Inferior parietal cortex (tissue), 1 donor: ENCODE results near the gene SLC6A13.
A peak's percentile ranks its signal among the peaks of the same experiment; 100 is the strongest.
"Not testable (repeated sequence)": the region's sequence is repeated elsewhere in the genome, so short reads cannot be mapped to it uniquely, and the experiment has no call there.

Experiments used
- DNase-seq: peaks from one replicate; pipeline ENCODE4 v3.0.0-alpha.2; 2016; ENCODE audit errors: extremely low spot score

The SLC6A13 gene

DNA sequence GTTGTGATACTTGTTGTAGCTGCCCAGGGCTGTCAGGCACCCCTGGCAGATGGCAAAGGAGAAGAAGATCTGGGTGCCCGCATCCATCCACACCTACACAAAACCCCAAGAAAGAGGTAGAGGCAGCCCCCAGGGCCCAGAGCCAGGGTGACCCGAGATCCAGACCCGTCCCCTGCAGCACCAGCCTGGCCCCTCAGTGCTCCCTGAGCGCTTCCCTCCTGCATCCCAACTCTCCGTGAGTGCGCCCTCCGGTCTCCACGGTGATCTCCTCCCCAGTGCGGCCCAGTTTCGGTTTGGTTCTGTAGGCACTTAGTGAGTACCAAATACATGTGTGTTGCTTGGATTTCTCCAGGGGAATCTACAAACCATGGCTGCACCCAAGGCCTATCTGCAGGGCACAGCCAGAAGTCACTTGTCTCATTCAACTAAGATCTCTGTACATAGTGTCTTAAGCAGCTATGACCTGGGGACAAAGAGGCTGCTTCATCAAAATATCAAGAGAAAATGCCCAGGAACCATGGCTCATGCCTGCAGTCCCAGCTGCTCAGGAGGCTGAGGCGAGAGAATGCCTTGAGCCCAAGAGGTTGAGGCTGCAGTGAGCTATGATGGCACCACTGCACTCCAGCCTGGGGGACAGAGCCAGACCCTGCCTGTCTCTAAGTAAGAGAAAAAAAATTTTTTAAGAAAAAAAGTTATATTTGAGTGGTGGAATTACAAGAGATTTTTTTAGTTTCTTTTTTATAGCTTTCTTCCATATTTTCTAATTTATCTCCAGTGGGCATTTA is 64.5 kb downstream of the SLC6A13 start:
- DNase-seq: no peak

DNA sequence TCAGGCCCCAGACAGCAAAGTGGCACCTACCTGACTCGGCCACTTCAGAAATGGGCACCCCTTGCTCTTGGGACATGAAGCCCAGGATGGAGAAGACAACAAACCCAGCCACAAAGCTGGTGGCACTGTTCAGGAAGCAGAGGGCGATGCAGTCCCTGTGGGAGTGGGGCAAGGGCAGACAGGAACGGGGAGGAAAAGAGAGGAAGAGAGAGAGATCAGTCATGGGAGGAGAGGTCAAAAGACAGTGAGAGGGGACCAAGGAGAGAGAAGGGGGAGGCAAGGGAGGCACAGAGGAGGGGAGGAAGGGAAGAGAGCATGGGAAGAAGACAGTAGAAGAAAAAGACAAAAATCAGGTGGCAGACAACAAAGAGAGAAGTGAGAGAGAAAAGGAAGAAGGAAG is 65.3 kb downstream of the SLC6A13 start:
- no peak for DNase-seq

DNA sequence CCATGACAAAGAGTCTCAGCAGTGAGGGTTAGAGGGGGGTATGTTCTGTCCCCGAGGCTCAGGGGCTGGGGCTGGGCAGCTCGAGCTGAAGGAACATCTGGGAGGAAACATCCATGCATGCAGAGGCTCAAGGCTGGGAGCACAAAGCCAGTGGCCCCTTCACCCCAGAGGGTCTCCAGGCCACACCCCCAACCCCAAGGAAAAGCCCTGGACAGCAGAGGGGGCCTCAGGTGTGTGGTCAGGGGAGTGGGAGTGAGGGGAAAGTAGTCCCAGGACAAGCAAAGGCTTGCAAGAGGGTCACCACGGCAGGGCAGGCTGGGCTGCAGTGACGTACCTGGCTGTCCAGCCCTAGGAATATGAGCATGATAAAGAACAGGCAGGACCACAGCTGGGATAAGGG is 66.2 kb downstream of the SLC6A13 start:
- DNase-seq: no peak

DNA sequence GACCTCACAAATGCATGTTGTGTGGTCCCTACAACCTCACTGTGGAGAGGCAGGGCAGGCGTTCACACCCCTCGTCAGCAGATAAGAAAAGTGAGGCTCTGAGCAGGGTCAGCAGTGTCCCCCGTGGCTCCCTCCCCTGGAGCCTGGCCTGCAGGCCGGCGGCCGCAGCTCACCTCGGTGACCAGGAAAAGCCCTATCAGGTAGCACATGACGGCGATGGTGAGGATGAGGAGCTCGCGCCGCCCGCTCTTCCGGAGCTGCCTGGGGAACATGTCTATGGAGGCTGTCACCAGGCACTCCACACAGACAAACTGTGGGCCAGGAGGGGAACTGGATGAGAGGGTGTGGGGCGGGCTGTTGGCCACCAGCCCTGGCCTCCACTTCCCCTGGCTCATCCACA is 66.7 kb downstream of the SLC6A13 start:
- DNase-seq: no peak

DNA sequence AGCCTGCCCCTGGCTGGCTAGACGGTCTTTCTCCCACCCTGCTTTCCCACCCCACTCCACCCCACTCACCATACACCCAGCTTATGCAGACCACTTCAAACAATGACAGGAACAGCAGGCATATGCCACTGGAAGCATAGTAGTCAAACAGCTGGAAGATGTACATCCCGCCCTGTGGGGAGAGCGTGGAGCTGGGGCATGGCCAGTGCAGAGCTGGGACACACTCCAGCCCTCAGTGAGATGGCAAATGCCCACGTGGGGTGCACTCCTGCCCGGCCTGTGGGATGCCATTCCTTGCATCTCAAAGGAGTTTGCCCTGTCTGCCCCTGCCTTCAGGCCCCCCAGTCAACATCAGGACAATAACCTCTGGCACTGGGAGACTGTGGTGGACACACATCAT is 67.5 kb downstream of the SLC6A13 start:
- no peak for DNase-seq

DNA sequence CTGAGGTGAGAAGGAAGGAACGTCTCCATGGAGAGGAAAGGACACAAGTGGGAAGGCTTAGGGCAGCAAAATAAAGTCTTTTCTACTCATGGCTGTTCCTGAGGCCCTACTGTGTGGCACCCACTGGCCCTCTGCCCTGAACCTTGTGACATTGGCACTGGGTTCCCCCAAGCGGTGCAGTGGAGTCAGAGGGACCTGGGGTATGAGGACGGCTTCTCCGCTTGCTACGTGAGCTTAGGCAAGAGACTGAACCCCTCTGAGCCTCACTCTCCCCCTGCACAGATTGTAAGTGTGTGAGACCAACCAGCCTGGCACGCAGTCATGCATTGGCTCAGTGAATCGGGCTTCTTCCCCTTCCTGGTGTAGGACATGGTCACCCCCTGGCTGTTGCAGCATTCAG is 68.4 kb downstream of the SLC6A13 start:
- no peak for DNase-seq

DNA sequence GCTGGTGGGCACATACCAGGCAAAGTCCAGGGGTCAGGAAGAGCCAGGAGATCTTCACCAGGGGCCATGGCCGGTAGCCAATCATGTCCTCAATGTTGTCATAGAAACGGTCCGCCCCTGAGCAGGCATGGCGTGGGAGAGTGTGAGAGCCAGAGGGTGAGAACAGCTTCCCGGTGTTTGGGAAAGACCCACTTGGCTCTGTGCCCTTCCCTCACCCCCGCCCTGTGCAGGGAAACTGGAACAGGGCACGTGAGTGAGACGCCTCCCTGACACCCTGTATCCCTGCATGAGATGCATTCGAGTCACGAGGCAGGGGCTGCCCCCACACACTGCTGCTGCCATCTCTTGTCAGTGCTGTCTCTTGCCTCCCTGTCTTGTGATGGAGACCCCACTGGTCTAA is 69.4 kb downstream of the SLC6A13 start:
- no peak for DNase-seq

DNA sequence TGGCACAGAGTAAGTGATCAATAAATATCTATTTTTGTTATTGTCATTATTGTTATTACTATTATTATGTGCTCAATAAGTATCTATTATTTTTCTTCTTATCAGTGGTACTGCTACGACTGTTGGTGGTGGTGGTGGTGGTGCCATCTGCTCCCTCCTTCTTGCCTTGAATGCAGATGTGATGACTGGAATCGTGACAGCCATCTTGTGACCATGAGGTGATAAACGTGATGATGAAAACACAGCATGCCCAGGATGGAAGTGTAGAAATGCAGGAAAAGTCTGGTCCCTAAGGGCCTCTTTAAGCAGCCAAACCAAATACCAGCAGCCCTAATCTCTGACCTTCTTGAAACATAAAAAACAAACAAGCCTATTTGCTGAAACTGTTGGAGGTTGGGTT is 71.1 kb downstream of the SLC6A13 start:
- DNase-seq: no peak

DNA sequence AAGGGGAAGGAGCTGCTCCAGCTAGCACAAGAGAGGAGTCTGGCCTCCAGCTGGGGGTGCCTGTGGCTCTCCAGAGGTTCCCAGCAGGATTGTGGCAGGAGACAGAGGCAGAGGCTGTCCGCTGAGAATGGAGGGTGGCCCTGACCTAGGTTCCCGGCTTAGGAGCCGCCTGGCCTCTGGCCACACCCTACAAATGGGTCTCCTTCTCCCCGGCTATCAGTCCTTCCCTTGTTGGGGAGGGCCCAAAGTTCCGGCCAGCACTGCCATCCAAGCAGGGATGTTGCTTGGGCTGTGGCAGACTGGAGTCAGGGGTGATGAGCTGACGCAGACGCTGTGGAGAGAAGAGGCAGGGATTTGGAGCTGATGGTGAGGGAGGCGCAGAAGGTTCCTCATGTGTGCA is 71.8 kb downstream of the SLC6A13 start:
- no peak for DNase-seq

DNA sequence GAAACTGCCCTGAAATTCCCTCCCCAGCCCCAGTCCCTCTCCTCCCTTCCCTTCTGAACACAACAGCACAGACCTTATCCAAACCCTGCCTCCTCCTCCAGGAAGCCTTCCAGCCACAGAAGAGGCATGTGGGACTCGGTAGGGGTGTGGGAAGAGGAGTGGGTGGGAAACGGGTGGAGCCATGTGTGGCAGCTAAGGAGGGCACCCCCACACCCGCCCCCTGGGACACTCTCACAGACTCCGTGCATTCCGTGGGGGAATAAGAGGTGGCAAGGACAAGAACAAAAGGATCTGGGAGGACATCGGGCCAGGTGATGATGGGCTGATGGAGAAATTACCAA is 73.0 kb downstream of the SLC6A13 start:
- DNase-seq: no peak

DNA sequence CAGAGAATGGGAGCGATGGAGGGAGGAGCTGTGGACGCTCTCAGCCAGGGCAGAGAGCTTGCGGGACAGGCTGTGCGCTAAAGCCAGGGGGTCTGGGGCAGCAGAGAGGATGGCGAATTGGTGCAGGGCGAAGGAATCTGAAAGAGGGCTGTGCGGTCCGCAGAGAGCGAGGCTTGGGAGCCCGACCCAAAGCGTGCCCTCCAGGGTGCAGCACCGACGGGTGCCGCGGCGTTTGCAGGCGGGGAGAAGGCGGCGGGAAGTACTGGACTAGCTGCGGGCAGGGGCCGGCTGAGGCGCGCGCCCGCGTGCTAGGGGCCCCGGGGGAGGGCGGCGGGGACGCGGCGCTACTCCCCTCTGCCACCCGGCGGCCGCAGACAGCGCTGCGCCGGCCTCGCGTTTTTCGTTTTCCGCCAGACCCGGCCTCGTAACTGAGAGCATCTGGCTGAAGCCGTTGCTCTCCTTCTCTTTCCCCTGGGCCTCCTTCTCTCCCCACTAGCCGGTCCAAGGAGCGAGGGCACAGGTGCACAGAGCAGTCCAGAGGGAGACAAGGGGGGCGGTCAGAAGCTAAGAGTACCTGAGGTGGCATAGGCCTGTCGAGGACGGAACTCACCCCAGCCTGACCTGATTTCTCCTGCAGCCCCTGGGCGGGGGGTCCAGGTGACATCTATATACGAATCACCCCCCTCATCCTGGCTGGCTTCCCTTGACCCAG is 73.6 kb downstream of the SLC6A13 start:
- peak; percentile 64 for DNase-seq

DNA sequence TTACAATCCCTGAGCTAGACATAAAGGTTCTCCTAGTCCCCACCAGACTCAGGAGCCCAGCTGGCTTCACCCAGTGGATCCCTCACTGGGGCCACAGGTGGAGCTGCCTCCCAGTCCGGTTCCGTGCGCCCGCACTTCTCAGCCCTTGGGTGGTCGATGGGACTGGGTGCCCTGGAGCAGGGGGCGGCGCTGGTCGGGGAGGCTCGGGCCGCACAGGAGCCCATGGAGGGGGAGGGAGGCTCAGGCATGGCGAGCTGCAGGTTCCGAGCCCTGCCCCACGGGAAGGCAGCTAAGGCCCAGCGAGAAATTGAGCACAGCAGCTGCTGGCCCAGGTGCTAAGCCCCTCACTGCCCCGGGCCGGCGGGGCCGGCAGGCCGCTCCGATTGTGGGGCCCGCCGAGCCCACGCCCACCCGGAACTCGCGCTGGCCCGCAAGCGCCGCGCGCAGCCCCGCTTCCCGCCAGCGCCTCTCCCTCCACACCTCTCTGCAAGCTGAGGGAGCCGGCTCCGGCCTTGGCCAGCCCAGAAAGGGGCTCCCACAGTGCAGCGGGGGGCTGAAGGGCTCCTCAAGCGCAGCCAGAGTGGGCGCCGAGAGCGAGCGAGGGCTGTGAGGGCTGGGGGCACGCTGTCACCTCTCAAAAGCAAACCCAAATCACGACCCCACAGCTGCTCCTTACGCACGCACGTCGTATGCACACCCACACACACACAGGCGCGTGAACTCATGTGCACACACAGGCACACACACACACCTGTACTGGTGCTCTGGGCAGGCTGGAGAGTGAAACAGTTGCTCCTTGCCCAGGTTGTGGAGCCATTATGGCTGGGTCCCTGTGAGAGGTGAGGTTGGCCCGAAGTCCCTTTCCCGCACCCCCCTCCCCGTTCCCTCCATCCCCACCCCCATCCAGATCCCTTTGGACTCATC is 74.4 kb downstream of the SLC6A13 start:
- not testable (repeated sequence) for DNase-seq

DNA sequence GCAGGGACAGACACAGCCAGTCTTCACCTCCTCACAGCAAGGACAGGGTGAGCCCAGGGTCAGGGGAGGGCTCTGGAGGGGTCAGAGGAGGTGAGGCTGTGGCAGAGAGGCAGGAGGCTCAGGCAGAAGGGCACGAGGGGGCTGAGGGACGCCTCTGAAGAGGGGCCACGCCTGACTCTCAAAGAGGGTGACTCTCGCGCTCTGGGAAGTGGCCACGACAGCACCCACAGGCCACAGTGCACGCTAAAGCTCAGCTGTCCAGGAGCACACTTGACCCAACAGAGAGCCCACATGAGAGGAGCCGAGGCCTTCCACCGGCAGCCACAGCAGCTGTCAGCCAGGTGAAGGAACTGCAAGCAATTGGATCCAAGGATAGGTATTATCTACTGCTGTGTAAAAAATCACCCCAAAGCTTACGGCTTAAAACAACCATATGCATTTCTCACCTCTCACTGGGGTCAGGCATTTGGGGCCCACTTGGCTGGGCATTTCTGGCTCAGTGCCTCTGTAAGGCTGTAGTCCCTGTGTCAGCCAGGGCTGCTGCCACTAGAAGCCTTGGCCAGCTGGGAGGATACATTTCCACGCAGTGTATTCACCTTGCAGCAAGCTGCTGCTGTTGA is 76.5 kb downstream of the SLC6A13 start:
- DNase-seq: no peak

DNA sequence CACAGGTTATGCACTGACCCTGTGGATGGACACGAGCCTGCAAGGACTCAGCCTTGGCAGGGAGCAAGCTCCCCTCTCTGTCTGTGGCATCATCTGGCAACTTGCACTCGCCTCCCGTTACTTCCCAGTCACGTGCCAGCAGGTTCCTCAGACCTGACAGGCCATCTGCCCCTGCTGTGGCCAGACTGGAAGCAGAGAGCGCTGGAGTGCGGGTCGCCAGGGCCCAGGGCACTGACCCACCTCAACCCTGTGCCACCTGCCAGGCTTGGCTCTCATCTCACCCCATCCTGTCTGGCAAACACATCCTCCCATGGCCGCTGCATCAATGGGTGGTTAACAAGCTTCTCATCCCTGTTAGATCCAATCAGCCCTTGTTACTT is 77.1 kb downstream of the SLC6A13 start:
- DNase-seq: no peak

DNA sequence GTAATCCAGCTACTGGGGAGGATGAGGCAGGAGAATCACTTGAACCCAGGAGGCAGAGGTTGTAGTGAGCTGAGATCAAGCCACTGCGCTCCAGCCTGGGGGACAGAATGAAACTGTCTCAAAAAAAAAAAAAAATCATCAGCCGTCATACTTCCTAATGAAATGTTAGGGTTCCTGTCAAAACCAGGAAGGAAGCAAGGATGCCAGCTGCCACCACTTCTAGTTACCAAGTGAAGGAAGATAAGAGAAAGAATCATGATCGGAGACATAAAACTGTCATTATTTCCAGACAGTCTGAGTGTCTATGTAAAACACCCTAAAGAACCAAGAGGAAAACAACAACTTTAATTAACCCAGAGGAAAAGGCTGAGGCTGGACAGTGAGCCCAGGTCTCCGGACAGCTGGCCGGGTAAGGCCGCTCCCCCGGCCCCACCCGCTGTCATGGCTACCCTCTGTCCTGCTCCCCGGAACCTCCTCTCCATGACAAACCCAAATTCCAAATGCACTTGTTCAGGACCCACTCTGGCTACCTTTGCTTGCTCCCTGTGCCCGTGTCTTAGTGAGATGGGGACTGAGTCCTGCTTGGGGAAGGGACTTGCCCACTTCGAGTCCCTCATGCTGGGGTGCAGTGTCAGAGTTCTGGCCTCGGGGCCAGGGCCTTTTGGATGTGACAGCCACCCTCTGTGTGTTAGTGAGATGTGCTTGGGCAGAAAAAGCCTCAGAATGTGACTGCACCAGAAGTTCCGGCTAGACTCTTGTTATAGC is 77.6 kb downstream of the SLC6A13 start:
- no peak for DNase-seq

DNA sequence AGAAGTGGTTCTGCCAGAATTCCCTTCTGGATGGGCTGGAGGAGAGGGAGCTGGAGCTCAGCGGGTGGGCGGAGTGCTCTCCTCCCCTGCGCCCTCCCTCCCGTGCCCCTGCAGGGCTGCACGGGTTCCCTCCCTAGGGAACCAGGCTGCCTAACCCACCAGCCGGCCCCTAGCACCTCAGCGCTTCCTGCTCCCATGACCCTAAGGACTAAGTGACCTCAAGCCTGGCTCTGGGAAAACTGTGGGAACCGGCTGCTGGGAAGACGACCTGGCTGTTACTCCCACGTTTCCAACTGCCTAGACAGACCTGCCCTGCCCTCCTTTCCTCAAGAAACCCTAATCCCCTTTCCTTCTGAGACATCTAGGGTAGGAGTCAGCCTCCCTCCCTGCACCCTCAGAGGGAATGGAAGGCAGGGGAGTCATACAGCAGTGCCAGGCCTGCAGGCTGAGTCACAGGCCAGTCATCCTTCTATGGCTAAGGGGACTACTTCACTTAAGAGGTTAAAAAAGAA is 80.2 kb downstream of the SLC6A13 start:
- no peak for DNase-seq

DNA sequence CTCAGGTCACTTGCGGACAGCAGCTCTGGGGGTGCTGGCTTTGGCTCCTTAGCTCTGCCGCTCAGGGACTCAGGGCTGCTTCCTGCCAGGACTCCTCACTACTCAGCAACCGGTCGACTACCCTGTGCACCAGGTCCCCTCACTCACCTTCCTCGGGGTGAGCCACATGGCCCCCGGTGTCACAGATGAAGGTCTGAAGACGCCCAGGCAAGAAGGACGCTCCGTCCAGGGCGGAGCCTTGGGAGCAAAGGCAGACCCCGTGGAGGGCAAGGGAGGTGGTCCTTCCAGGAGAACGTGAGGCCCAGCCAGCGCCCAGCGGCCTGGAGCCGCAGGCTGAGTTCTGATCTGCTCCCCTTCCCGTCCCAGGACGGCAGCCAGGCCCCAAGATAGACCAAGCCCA is 80.7 kb downstream of the SLC6A13 start:
- DNase-seq: no peak

DNA sequence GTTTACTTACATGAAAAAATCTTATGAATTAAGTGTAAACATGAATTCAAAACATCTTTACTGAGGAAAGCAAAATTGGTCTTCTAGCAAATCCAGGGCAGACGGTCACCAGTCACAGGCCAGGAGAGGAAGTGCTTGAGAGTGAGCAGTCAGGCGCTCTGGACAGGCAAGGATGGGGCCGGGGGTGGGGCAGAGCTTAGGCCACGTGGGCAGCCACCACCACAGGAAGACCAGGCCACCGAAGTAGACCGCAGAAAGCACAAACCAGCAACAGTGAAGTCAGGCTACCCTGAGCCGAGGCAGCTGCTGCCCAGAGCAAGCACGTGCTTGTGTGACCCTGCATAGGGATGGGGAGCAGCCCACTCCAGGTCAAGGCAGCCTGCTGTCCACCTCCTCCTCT is 82.2 kb downstream of the SLC6A13 start:
- no peak for DNase-seq

DNA sequence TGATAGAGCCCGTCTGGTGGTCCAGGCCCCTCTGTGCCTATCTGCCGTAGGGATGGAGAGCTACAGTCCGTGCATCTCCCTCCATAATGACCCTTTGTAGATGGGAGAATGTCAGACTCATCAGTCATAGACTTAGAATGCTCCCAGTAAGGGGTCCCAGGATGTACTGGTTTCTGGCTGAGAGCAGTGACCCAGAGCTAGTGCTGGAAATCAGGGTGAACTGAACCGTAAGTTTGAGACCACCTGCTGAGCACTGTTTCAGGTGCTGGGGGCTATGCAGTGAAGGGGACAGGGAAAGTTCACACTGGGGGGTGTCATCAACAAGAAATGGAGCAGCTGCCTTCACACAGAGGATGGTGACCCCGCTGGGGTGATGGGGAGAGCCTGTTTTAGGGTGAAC is 82.8 kb downstream of the SLC6A13 start:
- DNase-seq: no peak

DNA sequence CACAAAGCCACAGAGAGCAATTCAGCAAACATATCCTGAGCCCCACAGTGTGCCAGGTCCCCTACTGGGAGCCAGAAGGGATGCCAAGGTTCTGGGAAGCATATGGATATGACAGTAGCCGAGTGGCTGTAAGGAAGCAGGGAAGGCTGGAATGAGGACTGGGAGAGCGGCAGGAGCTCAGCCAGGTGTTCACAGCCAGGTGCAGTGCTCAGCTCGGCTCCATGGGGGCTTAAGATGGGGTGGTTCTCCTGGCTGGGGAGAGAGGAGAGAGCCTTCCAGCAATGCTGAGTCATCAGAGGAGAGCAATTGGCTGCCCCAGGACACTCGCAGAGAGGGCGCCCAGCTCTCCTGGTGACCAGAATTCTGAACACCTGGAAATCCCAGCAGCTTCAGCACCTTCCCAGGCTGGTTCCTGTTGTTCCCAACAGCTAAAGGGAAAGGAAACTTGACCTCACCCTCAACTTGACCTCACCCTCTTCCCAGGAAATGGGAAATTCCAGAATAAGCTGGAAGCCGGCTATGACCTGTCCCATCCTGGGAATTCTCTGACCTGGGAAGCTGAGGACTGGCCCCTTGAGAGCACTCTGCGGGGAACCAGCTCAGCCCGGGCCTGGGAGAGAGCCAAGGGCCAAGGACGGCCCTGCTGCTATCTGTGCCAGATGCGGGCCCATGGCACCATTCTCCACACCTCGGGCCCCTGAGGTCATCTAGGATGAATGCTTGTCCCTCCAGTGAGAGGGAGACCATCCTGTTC is 83.3 kb downstream of the SLC6A13 start:
- no peak for DNase-seq

DNA sequence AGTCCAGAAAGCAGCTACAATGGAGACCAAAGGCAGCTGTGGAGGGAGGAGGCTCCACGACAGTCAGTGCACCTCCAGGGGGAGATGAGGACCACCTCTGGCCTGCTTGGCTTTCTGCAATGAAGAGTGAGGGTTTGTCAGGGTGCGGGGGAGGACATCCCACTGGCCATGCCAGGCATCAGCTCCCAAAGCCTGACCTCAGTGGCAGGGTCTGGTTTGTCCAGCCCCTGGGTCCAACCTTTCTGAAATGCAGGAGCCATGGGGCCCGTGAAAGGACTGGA is 83.9 kb downstream of the SLC6A13 start:
- DNase-seq: no peak
